Fibroblast of pulmonary artery (primary cell): Measurements from ENCODE around the gene ELP6.

Experiments
- DNase-seq: peaks from one replicate; pipeline ENCODE4 v3.0.0-alpha.2; 2010; ENCODE audit warnings: low read depth
- H3K4me3 ChIP-seq: replicated peaks from 2 replicates; pipeline ENCODE4 v1.5.1; 2011; ENCODE audit warnings: low read depth, mild to moderate bottlenecking, control low read depth, low read length, moderate library complexity
- TF ChIP-seq, protein P1 (sequence below): IDR thresholded peaks from 2 replicates; pipeline ENCODE4 v1.5.1; 2011; ENCODE audit warnings: mild to moderate bottlenecking, control low read depth, low read length, inconsistent platforms; ENCODE audit errors: missing control alignments

Gene ELP6

DNA sequence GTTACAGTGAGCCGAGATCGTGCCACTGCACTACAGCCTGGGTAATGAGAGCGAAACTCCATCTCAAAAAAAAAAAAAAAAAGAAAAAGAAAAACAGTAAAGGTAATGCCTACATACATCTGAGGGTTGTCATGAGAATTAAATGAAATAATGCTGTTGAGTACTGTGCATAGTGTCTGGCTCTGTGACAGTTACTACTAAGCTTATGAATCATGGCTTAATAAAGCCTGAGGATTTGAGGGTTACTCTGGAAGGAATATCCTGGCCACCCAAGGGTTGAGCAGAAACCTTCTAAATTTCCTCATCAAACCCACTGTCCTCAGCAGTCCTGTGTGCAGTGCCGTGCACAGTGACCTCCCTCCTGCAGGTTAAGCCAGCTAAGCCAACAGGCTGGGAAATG lies 26.8 kb upstream of the ELP6 start:
- H3K4me3 ChIP-seq = no peak overlapping the region
- no peak for DNase-seq
- TF ChIP-seq, protein P1, sequence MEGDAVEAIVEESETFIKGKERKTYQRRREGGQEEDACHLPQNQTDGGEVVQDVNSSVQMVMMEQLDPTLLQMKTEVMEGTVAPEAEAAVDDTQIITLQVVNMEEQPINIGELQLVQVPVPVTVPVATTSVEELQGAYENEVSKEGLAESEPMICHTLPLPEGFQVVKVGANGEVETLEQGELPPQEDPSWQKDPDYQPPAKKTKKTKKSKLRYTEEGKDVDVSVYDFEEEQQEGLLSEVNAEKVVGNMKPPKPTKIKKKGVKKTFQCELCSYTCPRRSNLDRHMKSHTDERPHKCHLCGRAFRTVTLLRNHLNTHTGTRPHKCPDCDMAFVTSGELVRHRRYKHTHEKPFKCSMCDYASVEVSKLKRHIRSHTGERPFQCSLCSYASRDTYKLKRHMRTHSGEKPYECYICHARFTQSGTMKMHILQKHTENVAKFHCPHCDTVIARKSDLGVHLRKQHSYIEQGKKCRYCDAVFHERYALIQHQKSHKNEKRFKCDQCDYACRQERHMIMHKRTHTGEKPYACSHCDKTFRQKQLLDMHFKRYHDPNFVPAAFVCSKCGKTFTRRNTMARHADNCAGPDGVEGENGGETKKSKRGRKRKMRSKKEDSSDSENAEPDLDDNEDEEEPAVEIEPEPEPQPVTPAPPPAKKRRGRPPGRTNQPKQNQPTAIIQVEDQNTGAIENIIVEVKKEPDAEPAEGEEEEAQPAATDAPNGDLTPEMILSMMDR = no peak

DNA sequence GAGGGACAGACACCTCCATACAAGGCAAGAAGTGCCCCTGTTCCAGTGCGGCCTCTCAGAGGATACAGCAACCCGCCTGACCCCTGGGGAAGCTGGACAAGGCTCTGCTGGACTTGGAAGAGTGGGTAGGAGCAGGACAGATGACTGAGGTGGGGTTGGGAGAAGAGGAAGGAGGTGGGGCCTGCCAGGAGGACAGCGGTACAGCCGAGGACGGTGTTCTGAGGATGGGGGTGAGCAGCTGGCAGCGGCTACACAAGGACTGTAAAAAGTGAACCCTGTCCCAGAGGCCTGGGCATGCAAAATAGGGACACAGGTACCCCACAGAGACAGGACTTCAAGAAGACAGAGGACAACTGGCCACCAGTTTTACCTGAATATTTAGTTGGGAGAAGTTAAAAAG lies 23.5 kb upstream of the ELP6 start:
- TF ChIP-seq, protein P1 = no peak
- H3K4me3 ChIP-seq = no peak overlapping the region
- no peak for DNase-seq

DNA sequence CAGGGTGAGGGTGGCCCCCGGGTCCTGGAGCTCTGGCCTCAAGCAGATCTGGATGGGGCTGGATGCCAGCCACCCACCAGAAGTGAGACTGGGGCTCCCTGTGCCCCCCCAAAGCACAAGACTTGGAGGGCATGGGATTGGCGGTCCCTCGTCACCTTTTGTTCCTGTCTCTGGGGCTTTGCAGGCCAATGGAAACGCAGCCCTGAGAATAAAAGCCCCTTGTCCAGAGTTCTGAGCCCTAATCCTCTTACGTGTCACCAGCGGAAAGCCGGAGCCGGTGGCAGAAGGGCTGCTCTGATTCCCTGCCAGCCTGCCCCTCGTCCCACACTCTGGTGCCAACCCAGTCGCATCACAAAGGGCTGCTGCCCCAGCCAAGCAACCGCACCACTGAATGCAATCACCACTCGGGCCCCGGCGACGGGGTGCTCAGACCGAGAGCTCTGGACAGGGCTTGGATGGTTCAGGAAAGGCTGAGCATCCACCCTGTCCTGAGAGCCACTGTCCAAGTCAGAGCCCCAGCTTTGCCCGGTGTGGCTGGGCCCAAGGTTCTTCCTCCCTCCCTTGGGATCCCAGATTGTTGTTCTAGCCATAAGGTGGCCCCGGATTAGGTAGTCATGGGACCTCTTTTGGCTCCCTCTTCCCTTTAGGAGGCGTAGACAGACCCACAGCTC lies 22.8 kb upstream of the ELP6 start:
- DNase-seq = no peak
- no peak overlapping the region for H3K4me3 ChIP-seq
- TF ChIP-seq, protein P1 = no peak

DNA sequence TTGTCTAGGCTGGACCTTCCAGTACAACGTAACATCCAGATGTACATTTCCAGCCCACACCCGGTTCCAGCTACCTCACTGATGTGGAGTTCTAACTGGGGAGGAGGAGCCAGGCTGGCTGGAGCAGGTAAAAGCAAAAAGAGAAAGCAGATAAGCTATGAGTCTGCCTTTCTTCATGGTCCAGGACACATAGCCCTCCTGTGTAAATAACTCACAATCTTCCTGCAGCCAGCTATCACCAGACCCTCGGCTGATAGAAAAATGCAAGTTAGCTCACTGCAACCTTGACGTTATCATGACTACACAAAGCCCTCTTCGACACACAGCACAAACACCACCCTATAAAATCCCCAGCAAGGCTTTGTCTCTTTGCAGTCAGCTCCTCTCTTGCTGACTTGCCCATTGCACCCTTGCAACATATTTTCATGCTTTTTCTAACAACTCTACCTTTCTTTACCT lies 20.5 kb upstream of the ELP6 start:
- no peak for DNase-seq
- TF ChIP-seq, protein P1 = no peak
- no peak overlapping the region for H3K4me3 ChIP-seq

DNA sequence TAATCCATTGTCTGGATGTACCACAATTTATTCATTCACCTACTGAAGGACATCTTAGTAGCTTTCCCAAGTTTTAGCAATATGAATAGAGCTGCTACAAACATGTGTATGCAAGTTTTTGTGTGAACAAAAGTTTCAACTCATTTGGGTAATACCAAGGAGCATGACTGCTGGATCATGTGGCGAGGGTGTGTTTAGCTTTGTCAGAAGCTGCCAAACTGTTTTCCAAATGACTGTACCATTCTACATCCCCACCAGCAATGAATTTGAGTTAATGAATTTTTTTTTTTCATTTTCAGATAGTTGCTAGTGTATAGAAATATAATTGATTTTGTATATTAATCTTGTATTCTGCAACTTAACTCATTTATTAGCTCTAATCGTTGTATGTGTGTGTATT lies 20.0 kb upstream of the ELP6 start:
- DNase-seq = no peak
- no peak overlapping the region for H3K4me3 ChIP-seq
- TF ChIP-seq, protein P1 = no peak

DNA sequence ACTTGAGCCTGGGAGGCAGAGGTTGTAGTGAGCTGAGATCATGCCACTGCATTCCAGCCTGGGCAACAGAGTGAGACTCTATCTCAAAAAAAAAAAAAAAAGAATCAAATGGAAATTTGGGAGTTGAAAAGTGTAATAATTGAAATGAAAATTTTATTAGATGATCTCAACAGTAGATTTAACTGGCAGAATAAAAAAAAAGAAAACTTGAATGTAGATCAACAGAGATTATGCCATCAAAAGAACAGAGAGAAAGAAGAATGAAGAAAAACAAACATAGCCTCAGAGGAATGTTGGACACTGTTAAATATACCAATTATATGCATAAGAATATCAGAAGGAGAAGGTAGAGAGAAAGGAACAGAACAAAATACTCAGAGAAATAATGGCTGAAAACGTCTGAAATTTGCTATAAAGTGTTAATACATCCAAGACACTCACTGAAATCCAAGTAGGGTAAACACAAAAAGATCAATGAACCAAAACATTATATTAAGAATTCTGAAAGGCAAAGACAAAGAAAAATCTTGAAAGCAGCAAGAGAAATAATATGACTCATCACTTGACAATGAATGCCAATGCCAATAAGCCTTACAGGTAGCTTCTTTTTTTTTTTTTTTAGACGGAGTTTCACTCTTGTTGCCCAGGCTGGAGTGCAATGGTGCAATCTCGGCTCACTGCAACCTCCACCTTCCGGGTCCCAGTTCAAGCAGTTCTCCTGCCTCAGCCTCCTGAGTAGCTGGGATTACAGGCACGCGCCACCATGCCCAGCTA lies 14.6 kb upstream of the ELP6 start:
- TF ChIP-seq, protein P1 = no peak
- no peak overlapping the region for H3K4me3 ChIP-seq
- no peak for DNase-seq
